Measurements from ENCODE around the gene TSPEAR.
"Not testable (repeated sequence)": the region's sequence is repeated elsewhere in the genome, so short reads cannot be mapped to it uniquely, and the experiment has no call there.

TSPEAR gene

GRCh38 chr21:44650265-44650972 is 61.0 kb downstream of the TSPEAR start:
- no peaks in the 10 kb centered on the region for H3K9me3 ChIP-seq (ENCODE audit: control insufficient read depth in 2 of 2, low read length in 2 of 2)
- H3K4me3 ChIP-seq (ENCODE audit: low read length in 2 of 2), result no peak overlapping the region
- peaks cover 3 to 9% of the 10 kb centered on the region in 2 donors for H3K27me3 ChIP-seq (ENCODE audit: control insufficient read depth in 1 of 2, insufficient read depth in 2 of 2, low read length in 2 of 2)
- no peak overlapping the region for H3K27ac ChIP-seq (ENCODE audit: low read length)
- no peaks in the 10 kb centered on the region for H3K36me3 ChIP-seq (ENCODE audit: control insufficient read depth in 2 of 2, insufficient read depth in 2 of 2, low read length in 2 of 2)
- no peaks in the 10 kb centered on the region for H3K4me1 ChIP-seq (ENCODE audit: control insufficient read depth, insufficient read depth, low read length)
- no peak overlapping the region for H3K9ac ChIP-seq (ENCODE audit: low read length in 2 of 2)

GRCh38 chr21:44649521-44650100 is 61.8 kb downstream of the TSPEAR start:
- no peaks in the 10 kb centered on the region for H3K36me3 ChIP-seq (ENCODE audit: control insufficient read depth in 2 of 2, insufficient read depth in 2 of 2, low read length in 2 of 2)
- H3K27me3 ChIP-seq (ENCODE audit: control insufficient read depth in 1 of 2, insufficient read depth in 2 of 2, low read length in 2 of 2), result peaks cover 3 to 9% of the 10 kb centered on the region in 2 donors
- no peak overlapping the region for H3K4me3 ChIP-seq (ENCODE audit: low read length in 2 of 2)
- no peaks in the 10 kb centered on the region for H3K9me3 ChIP-seq (ENCODE audit: control insufficient read depth in 2 of 2, low read length in 2 of 2)
- no peak overlapping the region for H3K9ac ChIP-seq (ENCODE audit: low read length in 2 of 2)
- no peak overlapping the region for H3K27ac ChIP-seq (ENCODE audit: low read length)
- no peaks in the 10 kb centered on the region for H3K4me1 ChIP-seq (ENCODE audit: control insufficient read depth, insufficient read depth, low read length)

- H3K27me3 ChIP-seq (ENCODE audit: control insufficient read depth in 1 of 2, insufficient read depth in 2 of 2, low read length in 2 of 2), result peaks cover 2 to 9% of the 10 kb centered on the region in 2 donors
- no peak overlapping the region for H3K9ac ChIP-seq (ENCODE audit: low read length in 2 of 2)
- no peak overlapping the region for H3K27ac ChIP-seq (ENCODE audit: low read length)
- H3K4me3 ChIP-seq (ENCODE audit: low read length in 2 of 2), result no peak overlapping the region
- H3K4me1 ChIP-seq (ENCODE audit: control insufficient read depth, insufficient read depth, low read length), result no peaks in the 10 kb centered on the region
- H3K9me3 ChIP-seq (ENCODE audit: control insufficient read depth in 2 of 2, low read length in 2 of 2), result peaks cover 0 to 4% of the 10 kb centered on the region in 2 donors
- no peaks in the 10 kb centered on the region for H3K36me3 ChIP-seq (ENCODE audit: control insufficient read depth in 2 of 2, insufficient read depth in 2 of 2, low read length in 2 of 2)
These were observed 62.6 kb downstream of the TSPEAR start for GRCh38 chr21:44648557-44649311.

DNA sequence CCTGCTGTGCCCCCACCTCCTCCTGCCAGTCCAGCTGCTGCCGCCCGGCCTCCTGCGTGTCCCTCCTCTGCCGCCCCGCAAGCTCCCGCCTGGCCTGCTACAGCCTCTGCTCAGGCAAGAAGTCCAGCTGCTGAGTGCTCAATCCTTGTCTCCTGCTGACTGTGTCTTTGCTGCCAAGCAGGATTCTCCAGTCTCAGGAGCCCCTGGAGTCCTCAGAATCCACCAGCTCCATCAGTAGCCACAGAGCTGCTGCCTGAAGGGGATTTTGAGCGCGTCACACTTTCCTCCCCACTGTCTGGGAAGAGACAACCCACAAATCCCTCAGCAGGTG is 64.2 kb downstream of the TSPEAR start:
- peaks cover 0 to 9% of the 10 kb centered on the region in 2 donors for H3K27me3 ChIP-seq (ENCODE audit: control insufficient read depth in 1 of 2, insufficient read depth in 2 of 2, low read length in 2 of 2)
- no peak overlapping the region for H3K4me3 ChIP-seq (ENCODE audit: low read length in 2 of 2)
- no peaks in the 10 kb centered on the region for H3K4me1 ChIP-seq (ENCODE audit: control insufficient read depth, insufficient read depth, low read length)
- H3K9me3 ChIP-seq (ENCODE audit: control insufficient read depth in 2 of 2, low read length in 2 of 2), result peaks cover 0 to 4% of the 10 kb centered on the region in 2 donors
- no peak overlapping the region for H3K27ac ChIP-seq (ENCODE audit: low read length)
- no peak overlapping the region for H3K9ac ChIP-seq (ENCODE audit: low read length in 2 of 2)
- H3K36me3 ChIP-seq (ENCODE audit: control insufficient read depth in 2 of 2, insufficient read depth in 2 of 2, low read length in 2 of 2), result no peaks in the 10 kb centered on the region

DNA sequence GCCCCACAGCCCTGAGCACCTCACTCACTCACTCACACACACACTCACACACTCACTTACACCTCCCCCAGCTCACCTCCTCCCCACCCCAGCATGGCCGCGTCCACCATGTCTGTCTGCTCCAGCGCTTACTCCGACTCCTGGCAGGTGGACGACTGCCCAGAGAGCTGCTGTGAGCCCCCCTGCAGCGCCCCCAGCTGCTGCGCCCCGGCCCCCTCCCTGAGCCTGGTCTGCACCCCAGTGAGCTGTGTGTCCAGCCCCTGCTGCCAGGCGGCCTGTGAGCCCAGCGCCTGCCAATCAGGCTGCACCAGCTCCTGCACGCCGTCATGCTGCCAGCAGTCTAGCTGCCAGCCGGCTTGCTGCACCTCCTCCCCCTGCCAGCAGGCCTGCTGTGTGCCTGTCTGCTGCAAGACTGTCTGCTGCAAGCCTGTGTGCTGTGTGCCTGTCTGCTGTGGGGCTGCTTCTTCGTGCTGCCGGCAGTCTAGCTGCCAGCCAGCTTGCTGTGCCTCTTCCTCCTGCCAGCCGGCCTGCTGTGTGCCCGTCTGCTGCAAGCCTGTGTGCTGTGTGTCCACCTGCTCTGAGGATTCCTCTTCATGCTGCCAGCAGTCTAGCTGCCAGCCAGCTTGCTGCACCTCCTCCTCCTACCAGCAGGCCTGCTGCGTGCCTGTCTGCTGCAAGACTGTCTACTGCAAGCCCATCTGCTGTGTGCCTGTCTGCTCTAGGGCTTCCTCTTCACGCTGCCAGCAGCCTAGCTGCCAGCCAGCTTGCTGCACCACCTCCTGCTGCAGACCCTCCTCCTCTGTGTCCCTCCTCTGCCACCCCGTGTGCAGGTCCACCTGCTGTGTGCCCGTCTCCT is 64.8 kb downstream of the TSPEAR start, which contains the start of gene KRTAP10-11:
TSS of gene KRTAP10-11 (plus strand) at position 49 of the 856 bp plus-strand sequence. CDS start at position 94, 45 bp downstream.
- H3K36me3 ChIP-seq (ENCODE audit: control insufficient read depth in 2 of 2, insufficient read depth in 2 of 2, low read length in 2 of 2); H3K27ac ChIP-seq (ENCODE audit: low read length); H3K4me1 ChIP-seq (ENCODE audit: control insufficient read depth, insufficient read depth, low read length); H3K27me3 ChIP-seq (ENCODE audit: control insufficient read depth in 1 of 2, insufficient read depth in 2 of 2, low read length in 2 of 2); H3K9ac ChIP-seq (ENCODE audit: low read length in 2 of 2); H3K9me3 ChIP-seq (ENCODE audit: control insufficient read depth in 2 of 2, low read length in 2 of 2); H3K4me3 ChIP-seq (ENCODE audit: low read length in 2 of 2): not testable (repeated sequence)

- Histone ChIP-seq H3K9me3 (ENCODE audit: control insufficient read depth in 2 of 2, low read length in 2 of 2) (peaks cover 0 to 10% of the 10 kb centered on the region in 2 donors), H3K9ac (ENCODE audit: low read length in 2 of 2) (no peak overlapping the region), H3K27me3 (ENCODE audit: control insufficient read depth in 1 of 2, insufficient read depth in 2 of 2, low read length in 2 of 2) (peaks cover under 1 to 18% of the 10 kb centered on the region in 2 donors), H3K4me3 (ENCODE audit: low read length in 2 of 2) (no peak overlapping the region), H3K36me3 (ENCODE audit: control insufficient read depth in 2 of 2, insufficient read depth in 2 of 2, low read length in 2 of 2) (no peaks in the 10 kb centered on the region), H3K4me1 (ENCODE audit: control insufficient read depth, insufficient read depth, low read length) (no peaks in the 10 kb centered on the region), H3K27ac (ENCODE audit: low read length) (no peak overlapping the region)
These were observed 66.5 kb downstream of the TSPEAR start for GRCh38 chr21:44644878-44645277.

GRCh38 chr21:44643741-44644310 is 67.5 kb downstream of the TSPEAR start:
- Histone ChIP-seq H3K4me3 (ENCODE audit: low read length in 2 of 2) (no peak overlapping the region), H3K9ac (ENCODE audit: low read length in 2 of 2) (no peak overlapping the region), H3K9me3 (ENCODE audit: control insufficient read depth in 2 of 2, low read length in 2 of 2) (peaks cover 0 to 11% of the 10 kb centered on the region in 2 donors), H3K27ac (ENCODE audit: low read length) (no peak overlapping the region), H3K4me1 (ENCODE audit: control insufficient read depth, insufficient read depth, low read length) (no peaks in the 10 kb centered on the region), H3K36me3 (ENCODE audit: control insufficient read depth in 2 of 2, insufficient read depth in 2 of 2, low read length in 2 of 2) (no peaks in the 10 kb centered on the region), H3K27me3 (ENCODE audit: control insufficient read depth in 1 of 2, insufficient read depth in 2 of 2, low read length in 2 of 2) (peaks cover 5 to 22% of the 10 kb centered on the region in 2 donors)

- Histone ChIP-seq H3K9ac (ENCODE audit: low read length in 2 of 2) (no peak overlapping the region), H3K27ac (ENCODE audit: low read length) (no peak overlapping the region), H3K9me3 (ENCODE audit: control insufficient read depth in 2 of 2, low read length in 2 of 2) (peaks cover 0 to 11% of the 10 kb centered on the region in 2 donors), H3K27me3 (ENCODE audit: control insufficient read depth in 1 of 2, insufficient read depth in 2 of 2, low read length in 2 of 2) (peaks cover 5 to 20% of the 10 kb centered on the region in 2 donors), H3K4me1 (ENCODE audit: control insufficient read depth, insufficient read depth, low read length) (no peaks in the 10 kb centered on the region), H3K36me3 (ENCODE audit: control insufficient read depth in 2 of 2, insufficient read depth in 2 of 2, low read length in 2 of 2) (no peaks in the 10 kb centered on the region), H3K4me3 (ENCODE audit: low read length in 2 of 2) (no peak overlapping the region)
These were observed 70.6 kb downstream of the TSPEAR start for GRCh38 chr21:44640761-44641160.

GRCh38 chr21:44639331-44639655 is 72.1 kb downstream of the TSPEAR start:
- Histone ChIP-seq H3K4me3 (ENCODE audit: low read length in 2 of 2) (no peak overlapping the region), H3K27me3 (ENCODE audit: control insufficient read depth in 1 of 2, insufficient read depth in 2 of 2, low read length in 2 of 2) (peaks cover 5 to 20% of the 10 kb centered on the region in 2 donors), H3K4me1 (ENCODE audit: control insufficient read depth, insufficient read depth, low read length) (no peaks in the 10 kb centered on the region), H3K36me3 (ENCODE audit: control insufficient read depth in 2 of 2, insufficient read depth in 2 of 2, low read length in 2 of 2) (no peaks in the 10 kb centered on the region), H3K9ac (ENCODE audit: low read length in 2 of 2) (no peak overlapping the region), H3K9me3 (ENCODE audit: control insufficient read depth in 2 of 2, low read length in 2 of 2) (peaks cover 0 to 10% of the 10 kb centered on the region in 2 donors), H3K27ac (ENCODE audit: low read length) (no peak overlapping the region)

All from stomach smooth muscle (tissue), 2 donors.